HG03039 (cell line): Measurements from ENCODE around the gene SLC9A1.

Experiments used
- ATAC-seq: cut with Tn5 transposase; IDR thresholded peaks from one replicate; pipeline ENCODE4 v1.9.1; 2021; ENCODE audit warnings: mild to moderate bottlenecking, moderate library complexity; ENCODE audit not compliant: unreplicated experiment

SLC9A1 gene

DNA sequence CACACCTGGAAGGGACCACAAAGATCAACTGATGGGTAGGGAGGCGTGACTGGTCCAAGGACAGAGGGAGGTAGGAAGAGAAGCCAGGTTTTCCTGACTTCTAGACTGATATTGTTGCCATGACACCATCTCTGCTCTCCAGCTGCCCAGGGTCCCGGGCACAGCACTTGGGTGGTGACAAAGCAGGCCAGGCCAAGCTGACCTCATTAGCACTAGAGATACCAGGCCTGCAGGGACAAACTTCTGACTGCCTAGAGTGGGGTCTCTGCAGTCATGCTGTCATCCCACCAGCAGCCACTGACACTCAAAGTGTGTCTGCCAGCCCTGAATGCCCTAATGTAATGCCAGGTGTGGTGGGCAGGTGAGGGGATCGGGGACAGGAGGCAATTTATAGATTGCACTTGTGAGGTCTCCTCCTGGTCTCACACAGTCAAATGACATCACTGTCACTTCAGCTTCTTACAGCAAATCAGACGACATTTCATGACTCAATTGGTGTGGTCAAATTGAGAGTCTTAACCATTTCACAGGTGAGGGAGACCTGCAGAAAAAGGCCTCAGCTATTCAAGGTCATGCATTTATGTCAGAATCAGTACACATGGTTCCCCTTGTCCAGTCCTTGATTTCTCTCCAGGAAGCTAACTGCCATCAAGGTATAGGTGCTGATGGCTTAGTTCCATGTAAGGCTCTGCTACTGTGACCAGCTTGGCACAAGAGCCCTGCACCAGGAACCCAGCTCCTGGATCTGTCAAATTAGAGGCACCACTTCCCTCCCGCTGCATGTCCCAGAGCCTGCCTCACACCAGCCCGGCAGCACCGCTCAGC, 2.7 kb downstream of the SLC9A1 start:
- ATAC-seq, result no peak

DNA sequence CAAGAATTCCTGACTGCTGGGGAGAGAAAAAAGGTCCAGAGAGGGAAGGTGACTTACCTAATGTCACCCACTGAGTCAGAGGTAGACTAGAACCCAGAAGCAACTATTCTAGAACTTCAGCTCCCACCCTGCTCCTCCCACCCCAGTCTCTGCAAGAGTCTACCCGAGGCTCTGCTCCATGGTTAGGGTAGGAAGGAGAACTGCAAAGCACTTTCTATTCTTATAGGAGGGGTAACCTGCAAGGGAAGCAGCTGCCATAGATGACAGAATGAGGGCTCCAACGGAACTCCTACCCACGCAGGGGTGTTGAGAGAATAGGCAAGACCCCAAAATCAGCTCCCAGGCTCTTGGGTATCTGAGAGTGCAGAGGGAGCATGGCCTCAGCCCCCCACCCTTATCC, 4.3 kb downstream of the SLC9A1 start:
- ATAC-seq, result no peak

DNA sequence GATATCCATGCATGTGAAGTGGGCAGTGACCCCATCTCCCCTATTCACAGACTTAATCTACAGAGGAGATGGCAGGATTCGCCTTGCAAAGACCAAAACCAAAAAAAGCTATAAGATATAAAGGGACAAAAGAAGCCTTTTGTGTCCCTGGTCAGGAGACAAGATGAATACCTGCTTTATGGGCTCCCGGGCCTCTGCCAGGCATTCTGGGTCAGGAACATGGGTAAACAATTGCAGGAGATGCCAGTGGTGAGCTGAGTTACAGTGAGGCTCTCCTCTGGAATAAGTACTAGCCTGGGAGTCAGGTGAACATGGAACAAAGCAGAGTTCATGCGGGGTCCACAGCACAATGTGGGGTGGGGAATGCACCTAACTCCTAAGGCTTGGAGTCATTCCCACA, 4.7 kb downstream of the SLC9A1 start:
- ATAC-seq, result no peak

DNA sequence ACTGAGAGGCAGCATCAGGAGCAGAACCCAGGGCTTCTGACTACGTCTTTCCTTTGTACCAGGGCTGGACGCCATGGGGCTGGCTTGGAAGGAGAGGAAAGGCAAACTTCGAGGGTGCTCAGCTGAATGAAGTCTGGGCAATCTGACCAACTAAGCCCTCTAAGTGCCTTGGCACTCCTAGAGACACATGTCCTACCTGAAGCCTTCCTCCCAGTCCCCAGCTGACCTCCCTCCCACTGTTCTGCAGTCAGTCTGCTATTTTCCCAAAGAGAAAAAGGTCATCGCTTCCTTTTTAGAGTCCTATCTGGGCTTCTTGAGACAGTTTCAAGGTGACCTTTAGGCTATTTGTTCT, 5.2 kb downstream of the SLC9A1 start:
- ATAC-seq, result no peak

- no peak for ATAC-seq
Observed at GRCh38 chr1:27149084-27149761, 5.7 kb downstream of the SLC9A1 start.

- ATAC-seq, result no peak
Observed at GRCh38 chr1:27148591-27148990, 6.3 kb downstream of the SLC9A1 start.

DNA sequence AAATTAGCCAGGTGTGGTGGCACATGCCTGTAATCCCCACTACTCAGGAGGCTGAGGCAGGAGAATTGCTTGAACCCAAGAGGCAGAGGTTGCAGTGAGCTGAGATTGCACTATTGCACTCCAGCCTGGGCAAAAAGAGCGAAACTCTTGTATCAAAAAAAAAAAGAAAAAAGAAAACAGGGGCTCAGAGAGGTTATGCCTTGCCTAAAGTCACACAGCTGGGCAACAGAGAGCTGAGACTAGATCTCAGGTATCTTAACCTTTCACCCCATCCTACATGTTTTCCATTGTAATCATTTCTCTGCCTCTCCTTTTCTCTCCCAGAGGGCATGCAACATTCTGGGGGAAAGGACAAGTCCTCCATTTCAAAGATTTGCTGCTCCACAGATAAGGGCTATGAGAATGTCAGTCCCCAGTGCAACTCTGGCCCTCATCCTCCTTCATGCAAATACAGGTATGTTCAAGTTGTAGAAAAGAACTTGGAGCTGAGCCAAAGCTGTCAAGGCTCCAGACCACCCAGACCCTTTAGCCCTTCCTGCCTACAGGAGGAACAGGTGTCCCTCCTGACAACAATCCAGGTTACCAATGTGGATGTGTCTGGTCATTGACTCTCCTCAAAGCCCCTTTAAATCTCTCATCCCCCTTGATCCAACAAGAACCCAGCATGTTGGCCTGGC, 6.9 kb downstream of the SLC9A1 start:
- no peak for ATAC-seq

DNA sequence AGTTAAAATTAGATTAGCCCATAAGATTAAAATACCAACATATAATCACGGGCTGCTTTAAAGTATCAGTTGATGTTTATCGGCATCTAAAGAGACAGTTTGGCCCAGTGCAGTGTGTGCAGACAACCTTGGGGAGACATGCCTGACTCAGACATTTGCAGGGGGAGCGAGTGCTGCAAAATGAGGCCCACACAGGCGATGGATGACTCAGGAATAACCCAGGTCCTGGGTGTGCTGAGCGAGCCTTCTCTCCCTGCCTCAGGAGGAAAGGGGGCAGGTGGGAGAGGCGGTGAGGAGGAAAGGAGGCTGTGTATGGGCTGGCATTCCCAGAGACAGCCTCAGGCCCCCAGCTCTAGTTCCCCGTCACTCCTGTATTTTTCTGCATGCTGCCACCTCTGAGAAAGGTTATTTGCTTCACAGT, 9.0 kb downstream of the SLC9A1 start:
- no peak for ATAC-seq

DNA sequence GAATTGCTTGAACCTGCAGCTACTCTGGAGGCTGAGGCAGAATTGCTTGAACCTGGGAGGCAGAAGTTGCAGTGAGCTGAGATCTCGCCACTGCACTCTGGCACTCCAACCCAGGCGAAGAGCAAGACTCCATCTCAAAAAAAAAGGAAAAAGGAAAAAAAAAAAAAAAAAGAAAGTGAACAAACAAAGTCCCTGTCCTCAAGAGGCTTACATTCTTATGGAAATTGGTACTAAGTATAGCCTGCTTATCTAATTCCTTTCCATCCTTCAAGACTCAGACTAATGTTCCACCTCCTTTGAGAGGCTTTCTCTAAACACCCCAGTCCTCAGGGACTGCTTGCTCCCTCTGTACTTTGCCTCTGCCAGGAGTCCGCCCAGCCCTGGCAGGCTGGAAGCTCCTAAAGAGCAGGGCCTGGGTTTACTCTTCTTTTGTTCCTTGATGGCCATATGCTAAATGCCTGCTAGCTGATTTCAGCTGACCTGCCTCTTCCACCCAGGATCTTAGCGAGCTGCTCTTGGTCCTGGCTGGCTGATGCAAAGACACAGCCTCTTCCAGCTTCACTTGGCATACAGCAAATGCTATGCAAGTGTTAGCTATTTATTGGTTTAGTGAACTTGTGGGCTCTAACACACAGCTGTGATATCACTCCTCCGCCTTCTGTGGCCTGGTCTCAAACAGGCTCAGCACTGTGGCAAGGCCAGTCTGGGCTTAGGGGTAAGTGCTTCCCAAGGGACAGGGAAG, 9.8 kb downstream of the SLC9A1 start:
- ATAC-seq, result no peak

DNA sequence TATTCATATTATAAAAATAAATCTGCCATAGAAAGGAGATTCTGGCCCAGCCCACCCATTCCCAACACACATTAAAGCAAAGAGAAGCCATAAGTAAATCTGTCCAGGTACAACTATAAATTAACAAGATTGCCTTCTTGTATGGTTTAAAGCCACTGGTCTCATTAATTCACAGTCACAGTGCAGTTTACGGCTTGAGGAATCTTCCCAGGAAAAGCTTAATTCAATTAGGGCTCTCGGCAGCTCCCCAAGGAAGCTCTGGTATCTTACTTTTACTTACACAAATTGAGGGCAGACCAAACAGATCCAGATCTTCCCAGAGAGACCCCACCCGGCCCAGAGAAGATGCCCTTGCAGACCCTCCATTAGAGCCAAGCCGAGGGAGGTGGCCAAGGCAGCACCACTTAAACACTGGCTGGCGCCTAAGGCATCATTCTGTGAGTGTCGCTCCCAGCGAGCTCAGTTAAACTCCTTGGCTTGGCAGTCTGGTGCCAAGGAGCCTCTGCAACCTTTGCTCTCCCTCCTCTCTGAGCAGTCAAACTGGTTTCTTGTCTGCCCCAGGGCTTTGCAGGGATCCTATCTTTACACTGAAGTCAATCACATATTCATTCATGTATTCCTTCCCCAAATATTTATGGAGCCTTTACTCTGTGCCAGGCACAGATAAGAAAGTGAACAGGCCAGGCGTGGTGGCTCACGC, 10.7 kb downstream of the SLC9A1 start:
- no peak for ATAC-seq

DNA sequence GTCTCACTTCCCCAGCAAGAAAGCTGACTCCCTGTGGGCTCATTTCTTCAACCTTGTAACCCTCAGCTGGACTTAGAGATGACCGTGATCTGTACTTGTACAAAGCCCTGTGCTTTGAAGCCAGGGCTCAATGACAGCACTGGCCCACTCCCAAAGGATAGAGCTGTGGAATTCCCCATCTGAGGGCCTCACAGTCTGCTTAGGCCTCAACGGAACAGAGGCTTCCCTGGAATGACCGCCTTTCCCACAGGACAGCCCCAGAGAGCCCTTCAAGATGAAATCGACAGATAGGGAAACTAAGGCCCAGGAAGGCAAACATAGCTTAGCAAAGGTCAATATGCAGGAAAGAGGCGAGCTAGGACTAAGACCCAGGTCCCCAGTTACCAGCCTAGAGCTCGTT, 11.5 kb downstream of the SLC9A1 start:
- no peak for ATAC-seq

DNA sequence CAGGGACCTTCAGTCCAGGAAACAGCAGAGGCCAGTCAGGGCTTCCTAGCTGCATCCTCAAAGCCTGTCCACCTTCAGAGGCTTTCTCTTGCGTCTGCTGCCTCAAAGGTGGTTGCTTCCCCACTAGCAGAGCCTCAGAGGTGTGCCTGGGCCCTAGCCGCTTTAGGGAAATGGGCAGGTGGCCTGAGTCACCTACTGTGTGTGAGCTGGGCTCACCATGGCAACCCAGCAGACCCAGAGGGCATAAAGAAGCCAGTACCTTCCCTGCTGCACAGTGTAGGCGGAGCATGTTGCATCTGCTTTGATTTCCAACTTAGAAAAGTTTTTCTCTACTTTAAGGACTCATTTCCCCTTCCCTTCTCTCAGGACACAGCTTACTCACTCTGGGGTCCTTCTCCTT, 12.5 kb downstream of the SLC9A1 start:
- no peak for ATAC-seq

DNA sequence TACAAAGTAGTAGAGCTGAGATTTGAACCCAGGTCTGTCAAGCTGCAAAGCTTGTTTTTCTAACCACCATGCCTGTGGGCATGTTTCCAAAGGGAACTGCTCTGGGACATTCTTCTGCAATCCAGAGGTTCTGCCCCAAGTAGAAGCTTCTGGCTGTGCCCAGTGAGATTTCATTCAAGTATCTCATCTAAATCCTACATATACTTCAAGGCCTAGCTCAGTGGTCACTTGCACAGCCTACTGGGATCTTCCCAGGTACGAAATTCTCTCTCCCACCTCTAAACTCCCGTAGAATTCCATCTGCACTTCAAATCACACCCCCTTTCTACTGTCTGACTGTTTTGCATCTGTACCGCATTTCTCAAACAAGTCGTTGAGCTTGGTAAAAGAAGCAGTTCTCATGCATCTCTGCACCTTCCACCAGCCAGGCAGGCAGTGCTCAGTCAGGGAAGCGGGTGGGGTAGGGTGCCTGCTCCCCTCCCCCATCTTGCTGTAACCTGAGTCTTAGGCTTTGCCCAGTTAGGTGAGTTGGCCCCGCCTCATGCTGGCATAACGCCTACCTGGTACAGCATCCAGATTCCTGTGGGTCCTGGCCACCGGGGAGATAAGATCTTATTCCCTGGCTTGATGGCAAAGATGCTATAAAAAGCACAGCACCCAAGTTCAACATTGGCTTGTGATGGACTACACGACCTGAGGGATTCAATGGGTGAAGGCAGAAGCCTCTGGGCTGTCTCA, 13.5 kb downstream of the SLC9A1 start:
- no peak for ATAC-seq

DNA sequence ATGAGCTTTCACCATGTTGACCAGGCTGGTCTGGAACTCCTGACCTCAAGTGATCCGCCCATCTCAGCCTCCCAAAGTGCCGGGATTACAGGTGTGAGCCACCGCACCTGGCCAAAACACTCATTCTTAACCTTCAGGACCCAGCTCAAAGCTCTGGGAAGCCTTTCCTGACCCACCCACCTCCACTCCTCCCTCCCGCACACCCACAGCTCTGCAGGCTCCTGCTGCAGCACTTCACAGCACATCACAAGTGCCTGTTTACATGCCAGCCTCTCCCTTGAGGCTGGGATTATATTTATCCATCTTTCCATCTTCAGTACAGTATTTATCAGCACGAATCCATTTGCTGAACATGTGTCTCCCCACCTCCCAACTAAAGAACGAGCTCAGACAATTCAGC, 14.9 kb downstream of the SLC9A1 start:
- ATAC-seq, result no peak

GRCh38 chr1:27138927-27139326, 16.0 kb downstream of the SLC9A1 start:
- no peak for ATAC-seq

- ATAC-seq, result no peak
Observed at GRCh38 chr1:27138368-27138767, 16.6 kb downstream of the SLC9A1 start.

- no peak for ATAC-seq
Observed at GRCh38 chr1:27137544-27138075, 17.3 kb downstream of the SLC9A1 start.

GRCh38 chr1:27136998-27137542, 17.9 kb downstream of the SLC9A1 start:
- ATAC-seq, result no peak

- ATAC-seq, result no peak
Observed at GRCh38 chr1:27136236-27136551, 18.7 kb downstream of the SLC9A1 start.
